ENCODE measurements around the gene USP17L27. TPM values are rescaled to one million over a fixed set of nuclear protein-coding genes. Genes with fewer than 3 reads are reported as not detected.
"Not testable (repeated sequence)": the region's sequence is repeated elsewhere in the genome, so short reads cannot be mapped to it uniquely, and the experiment has no call there.

The USP17L27 gene, protein sequence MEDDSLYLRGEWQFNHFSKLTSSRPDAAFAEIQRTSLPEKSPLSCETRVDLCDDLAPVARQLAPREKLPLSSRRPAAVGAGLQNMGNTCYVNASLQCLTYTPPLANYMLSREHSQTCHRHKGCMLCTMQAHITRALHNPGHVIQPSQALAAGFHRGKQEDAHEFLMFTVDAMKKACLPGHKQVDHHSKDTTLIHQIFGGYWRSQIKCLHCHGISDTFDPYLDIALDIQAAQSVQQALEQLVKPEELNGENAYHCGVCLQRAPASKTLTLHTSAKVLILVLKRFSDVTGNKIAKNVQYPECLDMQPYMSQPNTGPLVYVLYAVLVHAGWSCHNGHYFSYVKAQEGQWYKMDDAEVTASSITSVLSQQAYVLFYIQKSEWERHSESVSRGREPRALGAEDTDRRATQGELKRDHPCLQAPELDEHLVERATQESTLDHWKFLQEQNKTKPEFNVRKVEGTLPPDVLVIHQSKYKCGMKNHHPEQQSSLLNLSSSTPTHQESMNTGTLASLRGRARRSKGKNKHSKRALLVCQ
- polyA plus RNA-seq (2011; rRNA removed) (not detected in 2 replicates), polyA minus RNA-seq (2011; rRNA and poly(A)+ RNA removed) (not detected in 2 replicates)

DNA sequence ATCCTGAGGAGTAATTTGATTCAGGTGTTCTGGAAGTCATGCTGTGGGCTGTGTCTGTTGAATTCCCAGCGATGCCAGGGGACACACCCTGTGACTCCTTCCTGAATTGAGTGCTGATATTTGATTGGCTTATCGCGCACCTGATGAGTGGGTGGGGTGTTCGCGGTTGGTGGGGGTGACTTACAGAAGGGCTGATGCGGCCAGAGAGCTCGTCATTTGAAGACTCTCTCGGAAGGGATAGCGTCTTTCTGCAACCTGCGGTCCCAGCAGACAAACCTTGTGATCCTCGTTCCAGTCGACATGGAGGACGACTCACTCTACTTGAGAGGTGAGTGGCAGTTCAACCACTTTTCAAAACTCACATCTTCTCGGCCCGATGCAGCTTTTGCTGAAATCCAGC, at the start of gene USP17L27:
Gene USP17L27 (plus strand): TSS at position 301 of the 400 bp plus-strand sequence. CDS start 0 bp downstream, at position 301.
- POLR2A ChIA-PET; DNase-seq (ENCODE audit: low read depth, low spot score); H3K4me3 ChIP-seq (ENCODE audit: low read depth, low read length); H3K27ac ChIP-seq (ENCODE audit: low read depth, low read length); CTCF ChIA-PET; H3K27me3 ChIP-seq (ENCODE audit: control insufficient read depth, insufficient read depth, low read length); H3K9me3 ChIP-seq (ENCODE audit: control insufficient read depth, insufficient read depth, low read length): not testable (repeated sequence)

DNA sequence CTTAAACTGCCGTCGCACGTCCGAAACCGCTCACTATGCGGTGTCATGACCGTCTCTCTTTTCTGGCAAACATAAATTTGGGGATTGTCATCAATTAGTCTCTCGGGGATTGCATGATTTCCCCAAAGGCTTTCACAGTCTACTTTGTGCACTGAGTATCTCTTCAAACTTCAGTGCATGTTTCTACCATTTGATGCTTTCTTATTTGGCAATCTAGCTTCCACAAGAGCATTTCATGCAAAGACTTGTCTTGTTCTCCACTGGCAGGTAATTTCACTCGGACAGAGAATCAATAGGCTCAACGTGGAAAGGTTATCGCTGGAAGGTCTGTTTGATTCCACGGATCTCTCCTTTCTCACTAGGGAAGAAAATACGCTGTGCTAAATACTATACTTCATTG, 19.8 kb upstream of the USP17L27 start:
- H3K27ac ChIP-seq (ENCODE audit: low read depth, low read length); POLR2A ChIA-PET; H3K9me3 ChIP-seq (ENCODE audit: control insufficient read depth, insufficient read depth, low read length); DNase-seq (ENCODE audit: low read depth, low spot score); H3K4me3 ChIP-seq (ENCODE audit: low read depth, low read length); CTCF ChIA-PET; H3K27me3 ChIP-seq (ENCODE audit: control insufficient read depth, insufficient read depth, low read length): not testable (repeated sequence)

DNA sequence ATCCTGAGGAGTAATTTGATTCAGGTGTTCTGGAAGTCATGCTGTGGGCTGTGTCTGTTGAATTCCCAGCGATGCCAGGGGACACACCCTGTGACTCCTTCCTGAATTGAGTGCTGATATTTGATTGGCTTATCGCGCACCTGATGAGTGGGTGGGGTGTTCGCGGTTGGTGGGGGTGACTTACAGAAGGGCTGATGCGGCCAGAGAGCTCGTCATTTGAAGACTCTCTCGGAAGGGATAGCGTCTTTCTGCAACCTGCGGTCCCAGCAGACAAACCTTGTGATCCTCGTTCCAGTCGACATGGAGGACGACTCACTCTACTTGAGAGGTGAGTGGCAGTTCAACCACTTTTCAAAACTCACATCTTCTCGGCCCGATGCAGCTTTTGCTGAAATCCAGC, 19.1 kb upstream of the USP17L27 start, which contains the start of gene USP17L24:
Gene USP17L24 (plus strand): TSS at position 301 of the 400 bp plus-strand sequence. CDS start 0 bp downstream, at position 301.
- CTCF ChIA-PET; H3K27me3 ChIP-seq (ENCODE audit: control insufficient read depth, insufficient read depth, low read length); H3K4me3 ChIP-seq (ENCODE audit: low read depth, low read length); POLR2A ChIA-PET; DNase-seq (ENCODE audit: low read depth, low spot score); H3K27ac ChIP-seq (ENCODE audit: low read depth, low read length); H3K9me3 ChIP-seq (ENCODE audit: control insufficient read depth, insufficient read depth, low read length): not testable (repeated sequence)

DNA sequence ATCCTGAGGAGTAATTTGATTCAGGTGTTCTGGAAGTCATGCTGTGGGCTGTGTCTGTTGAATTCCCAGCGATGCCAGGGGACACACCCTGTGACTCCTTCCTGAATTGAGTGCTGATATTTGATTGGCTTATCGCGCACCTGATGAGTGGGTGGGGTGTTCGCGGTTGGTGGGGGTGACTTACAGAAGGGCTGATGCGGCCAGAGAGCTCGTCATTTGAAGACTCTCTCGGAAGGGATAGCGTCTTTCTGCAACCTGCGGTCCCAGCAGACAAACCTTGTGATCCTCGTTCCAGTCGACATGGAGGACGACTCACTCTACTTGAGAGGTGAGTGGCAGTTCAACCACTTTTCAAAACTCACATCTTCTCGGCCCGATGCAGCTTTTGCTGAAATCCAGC, 14.3 kb upstream of the USP17L27 start, which contains the start of gene USP17L25:
Gene USP17L25 (plus strand): TSS at position 301 of the 400 bp plus-strand sequence. CDS start 0 bp downstream, at position 301.
- CTCF ChIA-PET; H3K4me3 ChIP-seq (ENCODE audit: low read depth, low read length); H3K27ac ChIP-seq (ENCODE audit: low read depth, low read length); DNase-seq (ENCODE audit: low read depth, low spot score); POLR2A ChIA-PET; H3K27me3 ChIP-seq (ENCODE audit: control insufficient read depth, insufficient read depth, low read length); H3K9me3 ChIP-seq (ENCODE audit: control insufficient read depth, insufficient read depth, low read length): not testable (repeated sequence)

DNA sequence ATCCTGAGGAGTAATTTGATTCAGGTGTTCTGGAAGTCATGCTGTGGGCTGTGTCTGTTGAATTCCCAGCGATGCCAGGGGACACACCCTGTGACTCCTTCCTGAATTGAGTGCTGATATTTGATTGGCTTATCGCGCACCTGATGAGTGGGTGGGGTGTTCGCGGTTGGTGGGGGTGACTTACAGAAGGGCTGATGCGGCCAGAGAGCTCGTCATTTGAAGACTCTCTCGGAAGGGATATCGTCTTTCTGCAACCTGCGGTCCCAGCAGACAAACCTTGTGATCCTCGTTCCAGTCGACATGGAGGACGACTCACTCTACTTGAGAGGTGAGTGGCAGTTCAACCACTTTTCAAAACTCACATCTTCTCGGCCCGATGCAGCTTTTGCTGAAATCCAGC, 9.6 kb upstream of the USP17L27 start, which contains the start of gene USP17L26:
Gene USP17L26 (plus strand): TSS at position 301 of the 400 bp plus-strand sequence. CDS start 0 bp downstream, at position 301.
- H3K27ac ChIP-seq (ENCODE audit: low read depth, low read length); CTCF ChIA-PET; H3K9me3 ChIP-seq (ENCODE audit: control insufficient read depth, insufficient read depth, low read length); POLR2A ChIA-PET; H3K4me3 ChIP-seq (ENCODE audit: low read depth, low read length); H3K27me3 ChIP-seq (ENCODE audit: control insufficient read depth, insufficient read depth, low read length); DNase-seq (ENCODE audit: low read depth, low spot score): not testable (repeated sequence)

DNA sequence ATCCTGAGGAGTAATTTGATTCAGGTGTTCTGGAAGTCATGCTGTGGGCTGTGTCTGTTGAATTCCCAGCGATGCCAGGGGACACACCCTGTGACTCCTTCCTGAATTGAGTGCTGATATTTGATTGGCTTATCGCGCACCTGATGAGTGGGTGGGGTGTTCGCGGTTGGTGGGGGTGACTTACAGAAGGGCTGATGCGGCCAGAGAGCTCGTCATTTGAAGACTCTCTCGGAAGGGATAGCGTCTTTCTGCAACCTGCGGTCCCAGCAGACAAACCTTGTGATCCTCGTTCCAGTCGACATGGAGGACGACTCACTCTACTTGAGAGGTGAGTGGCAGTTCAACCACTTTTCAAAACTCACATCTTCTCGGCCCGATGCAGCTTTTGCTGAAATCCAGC, 4.8 kb upstream of the USP17L27 start, which contains the start of gene USP17L5:
Gene USP17L5 (plus strand): TSS at position 301 of the 400 bp plus-strand sequence. CDS start 0 bp downstream, at position 301.
- CTCF ChIA-PET; POLR2A ChIA-PET; H3K4me3 ChIP-seq (ENCODE audit: low read depth, low read length); H3K27ac ChIP-seq (ENCODE audit: low read depth, low read length); H3K27me3 ChIP-seq (ENCODE audit: control insufficient read depth, insufficient read depth, low read length); H3K9me3 ChIP-seq (ENCODE audit: control insufficient read depth, insufficient read depth, low read length); DNase-seq (ENCODE audit: low read depth, low spot score): not testable (repeated sequence)

DNA sequence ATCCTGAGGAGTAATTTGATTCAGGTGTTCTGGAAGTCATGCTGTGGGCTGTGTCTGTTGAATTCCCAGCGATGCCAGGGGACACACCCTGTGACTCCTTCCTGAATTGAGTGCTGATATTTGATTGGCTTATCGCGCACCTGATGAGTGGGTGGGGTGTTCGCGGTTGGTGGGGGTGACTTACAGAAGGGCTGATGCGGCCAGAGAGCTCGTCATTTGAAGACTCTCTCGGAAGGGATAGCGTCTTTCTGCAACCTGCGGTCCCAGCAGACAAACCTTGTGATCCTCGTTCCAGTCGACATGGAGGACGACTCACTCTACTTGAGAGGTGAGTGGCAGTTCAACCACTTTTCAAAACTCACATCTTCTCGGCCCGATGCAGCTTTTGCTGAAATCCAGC, 4.6 kb downstream of the USP17L27 start, which contains the start of gene USP17L28:
Gene USP17L28 (plus strand): TSS at position 301 of the 400 bp plus-strand sequence. CDS start 0 bp downstream, at position 301.
- DNase-seq (ENCODE audit: low read depth, low spot score); POLR2A ChIA-PET; CTCF ChIA-PET: not testable (repeated sequence)

DNA sequence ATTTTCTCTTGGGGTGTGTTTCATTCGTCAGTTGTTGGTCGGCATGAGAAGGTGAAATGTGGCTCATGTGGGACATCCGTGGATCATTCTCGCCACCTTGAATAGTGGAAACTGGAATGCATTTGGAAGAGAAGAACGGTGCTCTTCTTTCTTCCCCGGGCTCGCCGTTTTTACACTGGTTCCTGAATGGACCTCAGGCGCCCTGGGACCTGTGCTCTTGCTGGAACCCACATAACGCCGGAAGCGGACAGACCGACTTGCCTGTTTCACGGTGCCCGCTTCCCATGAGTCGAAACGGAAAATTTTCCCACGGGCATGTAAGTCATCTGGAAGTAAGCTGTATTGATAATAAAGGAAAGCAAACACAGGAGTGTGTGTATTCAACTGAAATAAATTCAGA, 6.9 kb downstream of the USP17L27 start:
- H3K9me3 ChIP-seq (ENCODE audit: control insufficient read depth, insufficient read depth, low read length); H3K27ac ChIP-seq (ENCODE audit: low read depth, low read length); CTCF ChIA-PET; H3K4me3 ChIP-seq (ENCODE audit: low read depth, low read length); DNase-seq (ENCODE audit: low read depth, low spot score); H3K27me3 ChIP-seq (ENCODE audit: control insufficient read depth, insufficient read depth, low read length); POLR2A ChIA-PET: not testable (repeated sequence)

More for the DNA sequence above, 4.6 kb downstream of the USP17L27 start, which contains the start of gene USP17L28:
- not testable (repeated sequence) for H3K27me3 ChIP-seq (ENCODE audit: control insufficient read depth, insufficient read depth, low read length); H3K27ac ChIP-seq (ENCODE audit: low read depth, low read length); H3K9me3 ChIP-seq (ENCODE audit: control insufficient read depth, insufficient read depth, low read length); H3K4me3 ChIP-seq (ENCODE audit: low read depth, low read length)

DNA sequence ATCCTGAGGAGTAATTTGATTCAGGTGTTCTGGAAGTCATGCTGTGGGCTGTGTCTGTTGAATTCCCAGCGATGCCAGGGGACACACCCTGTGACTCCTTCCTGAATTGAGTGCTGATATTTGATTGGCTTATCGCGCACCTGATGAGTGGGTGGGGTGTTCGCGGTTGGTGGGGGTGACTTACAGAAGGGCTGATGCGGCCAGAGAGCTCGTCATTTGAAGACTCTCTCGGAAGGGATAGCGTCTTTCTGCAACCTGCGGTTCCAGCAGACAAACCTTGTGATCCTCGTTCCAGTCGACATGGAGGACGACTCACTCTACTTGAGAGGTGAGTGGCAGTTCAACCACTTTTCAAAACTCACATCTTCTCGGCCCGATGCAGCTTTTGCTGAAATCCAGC, 9.4 kb downstream of the USP17L27 start, which contains the start of gene USP17L29:
Gene USP17L29 (plus strand): TSS at position 301 of the 400 bp plus-strand sequence. CDS start 0 bp downstream, at position 301.
- H3K4me3 ChIP-seq (ENCODE audit: low read depth, low read length); CTCF ChIA-PET; DNase-seq (ENCODE audit: low read depth, low spot score); H3K9me3 ChIP-seq (ENCODE audit: control insufficient read depth, insufficient read depth, low read length); H3K27me3 ChIP-seq (ENCODE audit: control insufficient read depth, insufficient read depth, low read length); H3K27ac ChIP-seq (ENCODE audit: low read depth, low read length); POLR2A ChIA-PET: not testable (repeated sequence)

DNA sequence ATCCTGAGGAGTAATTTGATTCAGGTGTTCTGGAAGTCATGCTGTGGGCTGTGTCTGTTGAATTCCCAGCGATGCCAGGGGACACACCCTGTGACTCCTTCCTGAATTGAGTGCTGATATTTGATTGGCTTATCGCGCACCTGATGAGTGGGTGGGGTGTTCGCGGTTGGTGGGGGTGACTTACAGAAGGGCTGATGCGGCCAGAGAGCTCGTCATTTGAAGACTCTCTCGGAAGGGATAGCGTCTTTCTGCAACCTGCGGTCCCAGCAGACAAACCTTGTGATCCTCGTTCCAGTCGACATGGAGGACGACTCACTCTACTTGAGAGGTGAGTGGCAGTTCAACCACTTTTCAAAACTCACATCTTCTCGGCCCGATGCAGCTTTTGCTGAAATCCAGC, 18.9 kb downstream of the USP17L27 start, which contains the start of gene USP17L30:
Gene USP17L30 (plus strand): TSS at position 301 of the 400 bp plus-strand sequence. CDS start 0 bp downstream, at position 301.
- DNase-seq (ENCODE audit: low read depth, low spot score); POLR2A ChIA-PET; H3K27ac ChIP-seq (ENCODE audit: low read depth, low read length); H3K27me3 ChIP-seq (ENCODE audit: control insufficient read depth, insufficient read depth, low read length); H3K9me3 ChIP-seq (ENCODE audit: control insufficient read depth, insufficient read depth, low read length); H3K4me3 ChIP-seq (ENCODE audit: low read depth, low read length); CTCF ChIA-PET: not testable (repeated sequence)

DNA sequence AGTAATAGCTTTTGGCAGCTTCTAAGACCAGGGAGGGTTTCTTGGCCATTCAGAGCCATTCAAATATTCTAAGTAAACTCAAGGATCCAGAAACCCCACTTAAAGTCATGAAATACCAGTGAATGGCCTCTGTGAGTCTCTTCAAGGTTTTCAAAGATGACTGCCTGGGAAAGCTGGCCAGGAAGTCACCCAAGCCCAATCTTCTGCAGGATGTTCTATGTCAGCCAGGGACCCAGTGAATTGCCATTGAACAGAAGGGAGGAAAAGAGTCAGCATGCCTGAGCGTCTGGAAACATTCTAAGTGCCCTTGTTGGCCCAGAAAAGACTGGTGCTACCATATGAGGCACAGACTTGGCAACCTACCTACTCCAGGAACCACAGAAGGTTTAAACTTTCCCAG, 35.9 kb downstream of the USP17L27 start:
- CTCF ChIA-PET; H3K9me3 ChIP-seq (ENCODE audit: control insufficient read depth, insufficient read depth, low read length): not testable (repeated sequence)

More for the DNA sequence above, 35.9 kb downstream of the USP17L27 start:
- H3K27me3 ChIP-seq (ENCODE audit: control insufficient read depth, insufficient read depth, low read length); H3K4me3 ChIP-seq (ENCODE audit: low read depth, low read length); H3K27ac ChIP-seq (ENCODE audit: low read depth, low read length); POLR2A ChIA-PET; DNase-seq (ENCODE audit: low read depth, low spot score): not testable (repeated sequence)
